D721Med (cell line): ENCODE measurements around the gene SELENOH.

ENCODE experiments used
- DNase-seq: peaks from one replicate; pipeline ENCODE4 v3.0.0; 2011; ENCODE audit warnings: low spot score; ENCODE audit not compliant: insufficient read length
- FAIRE-seq: peaks from 2 replicates; lab custom pipeline; 2011; peaks lifted over from hg19 to GRCh38; lab: Jason Lieb, UNC
- CTCF ChIP-seq: IDR thresholded peaks from 2 replicates; pipeline ENCODE4 v1.5.1; 2012; ENCODE audit warnings: mild to moderate bottlenecking, control low read depth; ENCODE audit not compliant: insufficient read depth; ENCODE audit errors: missing control alignments

Gene SELENOH

GRCh38 chr11:57751176-57751575 is 9.9 kb downstream of the SELENOH start:
- no peak for TF ChIP-seq CTCF
- no peak for FAIRE-seq
- no peak for DNase-seq

GRCh38 chr11:57751676-57752253 is 10.5 kb downstream of the SELENOH start, which contains the start of gene BTBD18:
BTBD18 (minus strand) TSS chr11:57751819; CDS start chr11:57751188, 631 bp downstream.
- TF ChIP-seq CTCF = peak; percentile 44
- DNase-seq (no peak), FAIRE-seq (no peak)

- DNase-seq = no peak
- FAIRE-seq = no peak
Measured at GRCh38 chr11:57752954-57753353, 11.7 kb downstream of the SELENOH start.

GRCh38 chr11:57758174-57758573 is 16.9 kb downstream of the SELENOH start:
- FAIRE-seq (no peak), DNase-seq (no peak)
- TF ChIP-seq CTCF = no peak

More at GRCh38 chr11:57752954-57753353, 11.7 kb downstream of the SELENOH start:
- no peak for TF ChIP-seq CTCF

- FAIRE-seq (no peak), DNase-seq (peak; percentile 56)
- TF ChIP-seq CTCF = no peak
Measured at GRCh38 chr11:57761301-57762234, 20.3 kb downstream of the SELENOH start, which contains the start of gene CTNND1. CTNND1 (plus strand) TSS chr11:57761802; CDS start chr11:57791479, 29,677 bp downstream.

GRCh38 chr11:57762235-57762861 is 21.1 kb downstream of the SELENOH start:
- no peak for FAIRE-seq
- TF ChIP-seq CTCF = no peak

More at GRCh38 chr11:57762235-57762861, 21.1 kb downstream of the SELENOH start:
- no peak for DNase-seq
